H1 (cell line): Measurements from ENCODE around the gene ESRP2.

Experiments used
- BACH1 ChIP-seq: IDR thresholded peaks from 2 replicates; pipeline ENCODE4 v1.6.1; 2012; ENCODE audit warnings: low read length, improper control_type of control experiment
- CHD2 ChIP-seq: IDR thresholded peaks from 2 replicates; pipeline ENCODE4 v1.6.1; 2012; ENCODE audit warnings: low read length, improper control_type of control experiment
- CTCF ChIP-seq, 3 experiments: IDR thresholded peaks; 1 replicate in 2 of 3; 2 replicates in 1 of 3; pipeline versions ENCODE4 v1.5.1 to v1.6.1; 2011; ENCODE audit warnings: low read length in 3 of 3, mild to moderate bottlenecking in 3 of 3, inconsistent platforms in 2 of 3, low read depth in 1 of 3, moderate library complexity in 1 of 3; ENCODE audit not compliant: insufficient read depth in 1 of 3; ENCODE audit errors: control extremely low read depth in 1 of 3
- EP300 ChIP-seq, 2 experiments: IDR thresholded peaks; 1 replicate in 1 of 2; 2 replicates in 1 of 2; pipeline ENCODE4 v1.6.1; 2011 to 2012; ENCODE audit warnings: low read depth in 2 of 2, low read length in 2 of 2, mild to moderate bottlenecking in 2 of 2, borderline replicate concordance in 1 of 2, inconsistent platforms in 1 of 2, moderate library complexity in 1 of 2
- JUN ChIP-seq: IDR thresholded peaks from 2 replicates; pipeline ENCODE4 v1.6.1; 2011; ENCODE audit warnings: low read depth, mild to moderate bottlenecking, improper control_type of control experiment, low read length
- JUND ChIP-seq: IDR thresholded peaks from 2 replicates; pipeline ENCODE4 v1.6.1; 2011; ENCODE audit warnings: mild to moderate bottlenecking, improper control_type of control experiment, low read length
- MAFK ChIP-seq: IDR thresholded peaks from 2 replicates; pipeline ENCODE4 v1.6.1; 2012; ENCODE audit warnings: low read depth, mild to moderate bottlenecking, improper control_type of control experiment, low read length
- MAX ChIP-seq: IDR thresholded peaks from 2 replicates; pipeline ENCODE4 v1.6.1; 2012; ENCODE audit warnings: inconsistent platforms
- POLR2A ChIP-seq, 2 experiments: IDR thresholded peaks; 1 replicate in 1 of 2; 2 replicates in 1 of 2; pipeline ENCODE4 v1.6.1; 2011; ENCODE audit warnings: low read depth in 2 of 2, low read length in 2 of 2, mild to moderate bottlenecking in 2 of 2; ENCODE audit errors: control extremely low read depth in 1 of 2
- TAF1 ChIP-seq: IDR thresholded peaks from 2 replicates; pipeline ENCODE4 v1.6.1; 2011; ENCODE audit warnings: mild to moderate bottlenecking, low read depth, low read length
- USF2 ChIP-seq: IDR thresholded peaks from 2 replicates; pipeline ENCODE4 v1.6.1; 2011; ENCODE audit warnings: low read length, improper control_type of control experiment

- no peak for TF ChIP-seq POLR2A (IDR thresholded peaks at IDR 0.05; ENCODE audit: control extremely low read depth in 1 of 2, low read depth in 2 of 2, low read length in 2 of 2)
- no peak for TF ChIP-seq TAF1
- TF ChIP-seq CTCF (IDR thresholded peaks at IDR 0.05; ENCODE audit: control extremely low read depth in 1 of 3, insufficient read depth in 1 of 3, low read depth in 1 of 3, low read length in 3 of 3) = no peak
- no peak for TF ChIP-seq EP300 (IDR thresholded peaks at IDR 0.05; ENCODE audit: borderline replicate concordance in 1 of 2, low read depth in 2 of 2, low read length in 2 of 2)
- TF ChIP-seq MAX = no peak
- TF ChIP-seq USF2 = no peak
- no peak for TF ChIP-seq BACH1
- no peak for TF ChIP-seq JUN
- no peak for TF ChIP-seq CHD2
- no peak for TF ChIP-seq JUND
- no peak for TF ChIP-seq MAFK
Observed at GRCh38 chr16:68236826-68237242, 907 bp upstream of the ESRP2 start.
